ENCODE results near the gene DLG2. TPM values are rescaled to one million over a fixed set of nuclear protein-coding genes. Genes with fewer than 3 reads are reported as not detected.

DLG2 gene
- total and polyA plus RNA-seq, 2 donors (not counting 3 experiments of a cell fraction or from before 2014, with no cell fraction given): 0.15 to 1.1 TPM

GRCh38 chr11:85391141-85391540, 236.0 kb downstream of the DLG2 start:
- Histone ChIP-seq H3K27ac (ENCODE audit: insufficient read depth, low read depth, low read length) (no peak overlapping the region), H3K36me3 (ENCODE audit: control insufficient read depth in 2 of 2, extremely low read depth in 1 of 2, insufficient read depth in 2 of 2, low read length in 2 of 2) (no peaks in the 10 kb centered on the region), H3K4me2 (ENCODE audit: insufficient read depth, low read length) (no peak overlapping the region), H3K27me3 (ENCODE audit: control insufficient read depth in 2 of 2, insufficient read depth in 2 of 2, low read length in 2 of 2) (no peaks in the 10 kb centered on the region), H3K4me1 (ENCODE audit: control insufficient read depth, extremely low read depth, insufficient read depth, low read length) (no peaks in the 10 kb centered on the region), H2AFZ (ENCODE audit: low read depth, low read length) (no peak overlapping the region), H4K20me1 (replicated peaks; ENCODE audit: control insufficient read depth, extremely low read depth, insufficient read depth, low read length) (no peaks in the 10 kb centered on the region), H3K79me2 (ENCODE audit: control insufficient read depth, insufficient read depth, low read length) (no peaks in the 10 kb centered on the region), H3K4me3 (replicated peaks in 1 of 3; ENCODE audit: insufficient read depth in 1 of 3, low read depth in 1 of 3, low read length in 3 of 3) (no peak overlapping the region), H3K9me1 (replicated peaks; ENCODE audit: control insufficient read depth, extremely low read depth, insufficient read depth, low read length) (no peaks in the 10 kb centered on the region), H3K9ac (replicated peaks; ENCODE audit: extremely low read depth, insufficient read depth, low read length) (no peak overlapping the region), H3K9me3 (replicated peaks; ENCODE audit: control insufficient read depth, insufficient read depth, low read length) (peaks cover 2% of the 10 kb centered on the region)
- POLR2A ChIA-PET: no interaction called here
- dilution Hi-C loops (cut with MboI; ENCODE audit: extremely low pct_ligation_motif_present, low sequenced_read_pairs): no loop called here
- no TSS peak for BruUV-seq (replicated peaks)
- intact Hi-C loops (cut with micrococcal nuclease): no loop called here
- DNase-seq (ENCODE audit: low read depth, low spot score) (no peak), FAIRE-seq (no peak)
- CTCF ChIA-PET: no interaction called here
- TF ChIP-seq MAX (IDR thresholded peaks at IDR 0.05; ENCODE audit: insufficient read depth, insufficient read length) (no peak), FOS (IDR thresholded peaks at IDR 0.05; ENCODE audit: borderline replicate concordance, insufficient read depth, low read length) (no peak), GATA2 (IDR thresholded peaks at IDR 0.05; ENCODE audit: insufficient read depth, insufficient read length, low read depth, low read length) (no peak), CTCF (IDR thresholded peaks at IDR 0.05; ENCODE audit: extremely low read depth in 1 of 2, insufficient read depth in 1 of 2, low read depth in 1 of 2, low read length in 2 of 2) (no peak)

- dilution Hi-C loops (cut with MboI; ENCODE audit: extremely low pct_ligation_motif_present, low sequenced_read_pairs) (no loop called here), intact Hi-C loops (cut with micrococcal nuclease) (no loop called here)
- peaks cover 2% of the 10 kb centered on the region for H3K9me3 ChIP-seq (replicated peaks; ENCODE audit: control insufficient read depth, insufficient read depth, low read length)
- H2AFZ ChIP-seq (ENCODE audit: low read depth, low read length): no peak overlapping the region
- no peaks in the 10 kb centered on the region for H3K79me2 ChIP-seq (ENCODE audit: control insufficient read depth, insufficient read depth, low read length)
- H3K4me3 ChIP-seq (replicated peaks in 1 of 3; ENCODE audit: insufficient read depth in 1 of 3, low read depth in 1 of 3, low read length in 3 of 3): no peak overlapping the region
- no peaks in the 10 kb centered on the region for H3K9me1 ChIP-seq (replicated peaks; ENCODE audit: control insufficient read depth, extremely low read depth, insufficient read depth, low read length)
- BruUV-seq (replicated peaks): no TSS peak
- POLR2A ChIA-PET: no interaction called here
- FAIRE-seq: no peak
- no peak overlapping the region for H3K9ac ChIP-seq (replicated peaks; ENCODE audit: extremely low read depth, insufficient read depth, low read length)
- H3K4me1 ChIP-seq (ENCODE audit: control insufficient read depth, extremely low read depth, insufficient read depth, low read length): no peaks in the 10 kb centered on the region
- no peaks in the 10 kb centered on the region for H3K27me3 ChIP-seq (ENCODE audit: control insufficient read depth in 2 of 2, insufficient read depth in 2 of 2, low read length in 2 of 2)
- H3K4me2 ChIP-seq (ENCODE audit: insufficient read depth, low read length): no peak overlapping the region
- DNase-seq (ENCODE audit: low read depth, low spot score): no peak
- H4K20me1 ChIP-seq (replicated peaks; ENCODE audit: control insufficient read depth, extremely low read depth, insufficient read depth, low read length): no peaks in the 10 kb centered on the region
- no peak for TF ChIP-seq CTCF (IDR thresholded peaks at IDR 0.05; ENCODE audit: extremely low read depth in 1 of 2, insufficient read depth in 1 of 2, low read depth in 1 of 2, low read length in 2 of 2)
- TF ChIP-seq MYC (IDR thresholded peaks at IDR 0.05; ENCODE audit: low read depth, low read length): no peak
- no peak for TF ChIP-seq POLR2A (IDR thresholded peaks at IDR 0.05; ENCODE audit: low read depth, low read length)
- TF ChIP-seq FOS (IDR thresholded peaks at IDR 0.05; ENCODE audit: borderline replicate concordance, insufficient read depth, low read length): no peak
- no peak for TF ChIP-seq MAX (IDR thresholded peaks at IDR 0.05; ENCODE audit: insufficient read depth, insufficient read length)
- TF ChIP-seq EZH2 (IDR thresholded peaks at IDR 0.05; ENCODE audit: borderline replicate concordance, low read depth, low read length, severe bottlenecking): no peak
- TF ChIP-seq JUN (IDR thresholded peaks at IDR 0.05; ENCODE audit: borderline replicate concordance, insufficient read depth, insufficient read length, low read depth): no peak
- TF ChIP-seq GATA2 (IDR thresholded peaks at IDR 0.05; ENCODE audit: insufficient read depth, insufficient read length, low read depth, low read length): no peak
- TF ChIP-seq POLR2AphosphoS5 (IDR thresholded peaks at IDR 0.05; ENCODE audit: insufficient read depth, low read depth, low read length): no peak
- CTCF ChIA-PET: no interaction called here
- H3K36me3 ChIP-seq (ENCODE audit: control insufficient read depth in 2 of 2, extremely low read depth in 1 of 2, insufficient read depth in 2 of 2, low read length in 2 of 2): no peaks in the 10 kb centered on the region
- no peak overlapping the region for H3K27ac ChIP-seq (ENCODE audit: insufficient read depth, low read depth, low read length)
Measured at GRCh38 chr11:85385547-85385946, 241.6 kb downstream of the DLG2 start.
